Measurements from ENCODE around the gene SPG11. TPM values are rescaled to one million over a fixed set of nuclear protein-coding genes. Genes with fewer than 3 reads are reported as not detected.
"Not testable (repeated sequence)": the region's sequence is repeated elsewhere in the genome, so short reads cannot be mapped to it uniquely, and the experiment has no call there.

SPG11 gene
- total RNA-seq, 1 donor from 2014 or later = 67.3 TPM

- not testable (repeated sequence) for H3K9me3 ChIP-seq (ENCODE audit: control insufficient read depth in 3 of 3, low read length in 3 of 3); H3K4me3 ChIP-seq (ENCODE audit: low read length in 3 of 3); H3K27me3 ChIP-seq (ENCODE audit: control insufficient read depth in 3 of 3, insufficient read depth in 3 of 3, low read length in 3 of 3); H3K36me3 ChIP-seq (ENCODE audit: control insufficient read depth in 3 of 3, insufficient read depth in 3 of 3, low read length in 3 of 3); H3K4me1 ChIP-seq (ENCODE audit: control insufficient read depth in 3 of 3, insufficient read depth in 3 of 3, low read length in 3 of 3); H3K27ac ChIP-seq (ENCODE audit: low read depth, low read length); H3K9ac ChIP-seq (ENCODE audit: low read depth in 1 of 3, low read length in 3 of 3)
Observed at GRCh38 chr15:44700676-44701075, 37.2 kb upstream of the SPG11 start.

GRCh38 chr15:44698641-44699040, 35.2 kb upstream of the SPG11 start:
- no peaks in the 10 kb centered on the region for H3K9me3 ChIP-seq (ENCODE audit: control insufficient read depth in 3 of 3, low read length in 3 of 3)
- no peak overlapping the region for H3K27ac ChIP-seq (ENCODE audit: low read depth, low read length)
- no peaks in the 10 kb centered on the region for H3K27me3 ChIP-seq (ENCODE audit: control insufficient read depth in 3 of 3, insufficient read depth in 3 of 3, low read length in 3 of 3)
- no peaks in the 10 kb centered on the region for H3K4me1 ChIP-seq (ENCODE audit: control insufficient read depth in 3 of 3, insufficient read depth in 3 of 3, low read length in 3 of 3)
- H3K36me3 ChIP-seq (ENCODE audit: control insufficient read depth in 3 of 3, insufficient read depth in 3 of 3, low read length in 3 of 3) = no peaks in the 10 kb centered on the region
- H3K4me3 ChIP-seq (ENCODE audit: low read length in 3 of 3) = no peak overlapping the region
- H3K9ac ChIP-seq (ENCODE audit: low read depth in 1 of 3, low read length in 3 of 3) = no peak overlapping the region

GRCh38 chr15:44697014-44697413, 33.6 kb upstream of the SPG11 start:
- Histone ChIP-seq H3K27me3 (ENCODE audit: control insufficient read depth in 3 of 3, insufficient read depth in 3 of 3, low read length in 3 of 3) (no peaks in the 10 kb centered on the region), H3K9me3 (ENCODE audit: control insufficient read depth in 3 of 3, low read length in 3 of 3) (no peaks in the 10 kb centered on the region), H3K4me3 (ENCODE audit: low read length in 3 of 3) (no peak overlapping the region), H3K9ac (ENCODE audit: low read depth in 1 of 3, low read length in 3 of 3) (no peak overlapping the region), H3K36me3 (ENCODE audit: control insufficient read depth in 3 of 3, insufficient read depth in 3 of 3, low read length in 3 of 3) (no peaks in the 10 kb centered on the region), H3K4me1 (ENCODE audit: control insufficient read depth in 3 of 3, insufficient read depth in 3 of 3, low read length in 3 of 3) (no peaks in the 10 kb centered on the region), H3K27ac (ENCODE audit: low read depth, low read length) (no peak overlapping the region)

GRCh38 chr15:44695294-44695693, 31.8 kb upstream of the SPG11 start:
- no peaks in the 10 kb centered on the region for H3K9me3 ChIP-seq (ENCODE audit: control insufficient read depth in 3 of 3, low read length in 3 of 3)
- no peaks in the 10 kb centered on the region for H3K36me3 ChIP-seq (ENCODE audit: control insufficient read depth in 3 of 3, insufficient read depth in 3 of 3, low read length in 3 of 3)
- no peaks in the 10 kb centered on the region for H3K4me1 ChIP-seq (ENCODE audit: control insufficient read depth in 3 of 3, insufficient read depth in 3 of 3, low read length in 3 of 3)
- no peaks in the 10 kb centered on the region for H3K27me3 ChIP-seq (ENCODE audit: control insufficient read depth in 3 of 3, insufficient read depth in 3 of 3, low read length in 3 of 3)
- H3K9ac ChIP-seq (ENCODE audit: low read depth in 1 of 3, low read length in 3 of 3) = no peak overlapping the region
- H3K27ac ChIP-seq (ENCODE audit: low read depth, low read length) = no peak overlapping the region
- no peak overlapping the region for H3K4me3 ChIP-seq (ENCODE audit: low read length in 3 of 3)

GRCh38 chr15:44694416-44694815, 31.0 kb upstream of the SPG11 start:
- H3K4me3 ChIP-seq (ENCODE audit: low read length in 3 of 3) = no peak overlapping the region
- H3K27ac ChIP-seq (ENCODE audit: low read depth, low read length) = no peak overlapping the region
- no peak overlapping the region for H3K9ac ChIP-seq (ENCODE audit: low read depth in 1 of 3, low read length in 3 of 3)
- H3K36me3 ChIP-seq (ENCODE audit: control insufficient read depth in 3 of 3, insufficient read depth in 3 of 3, low read length in 3 of 3) = no peaks in the 10 kb centered on the region
- H3K4me1 ChIP-seq (ENCODE audit: control insufficient read depth in 3 of 3, insufficient read depth in 3 of 3, low read length in 3 of 3) = no peaks in the 10 kb centered on the region
- H3K9me3 ChIP-seq (ENCODE audit: control insufficient read depth in 3 of 3, low read length in 3 of 3) = no peaks in the 10 kb centered on the region
- no peaks in the 10 kb centered on the region for H3K27me3 ChIP-seq (ENCODE audit: control insufficient read depth in 3 of 3, insufficient read depth in 3 of 3, low read length in 3 of 3)

GRCh38 chr15:44692659-44693058, 29.2 kb upstream of the SPG11 start:
- H3K9me3 ChIP-seq (ENCODE audit: control insufficient read depth in 3 of 3, low read length in 3 of 3) = no peaks in the 10 kb centered on the region
- H3K36me3 ChIP-seq (ENCODE audit: control insufficient read depth in 3 of 3, insufficient read depth in 3 of 3, low read length in 3 of 3) = no peaks in the 10 kb centered on the region

GRCh38 chr15:44690245-44690644, 26.8 kb upstream of the SPG11 start:
- not testable (repeated sequence) for H3K27ac ChIP-seq (ENCODE audit: low read depth, low read length); H3K4me1 ChIP-seq (ENCODE audit: control insufficient read depth in 3 of 3, insufficient read depth in 3 of 3, low read length in 3 of 3); H3K4me3 ChIP-seq (ENCODE audit: low read length in 3 of 3); H3K9ac ChIP-seq (ENCODE audit: low read depth in 1 of 3, low read length in 3 of 3); H3K36me3 ChIP-seq (ENCODE audit: control insufficient read depth in 3 of 3, insufficient read depth in 3 of 3, low read length in 3 of 3); H3K27me3 ChIP-seq (ENCODE audit: control insufficient read depth in 3 of 3, insufficient read depth in 3 of 3, low read length in 3 of 3); H3K9me3 ChIP-seq (ENCODE audit: control insufficient read depth in 3 of 3, low read length in 3 of 3)

More at GRCh38 chr15:44692659-44693058, 29.2 kb upstream of the SPG11 start:
- Histone ChIP-seq H3K27ac (ENCODE audit: low read depth, low read length) (no peak overlapping the region), H3K4me1 (ENCODE audit: control insufficient read depth in 3 of 3, insufficient read depth in 3 of 3, low read length in 3 of 3) (no peaks in the 10 kb centered on the region), H3K4me3 (ENCODE audit: low read length in 3 of 3) (no peak overlapping the region), H3K27me3 (ENCODE audit: control insufficient read depth in 3 of 3, insufficient read depth in 3 of 3, low read length in 3 of 3) (no peaks in the 10 kb centered on the region), H3K9ac (ENCODE audit: low read depth in 1 of 3, low read length in 3 of 3) (no peak overlapping the region)

- H3K36me3 ChIP-seq (ENCODE audit: control insufficient read depth in 3 of 3, insufficient read depth in 3 of 3, low read length in 3 of 3); H3K4me1 ChIP-seq (ENCODE audit: control insufficient read depth in 3 of 3, insufficient read depth in 3 of 3, low read length in 3 of 3); H3K27me3 ChIP-seq (ENCODE audit: control insufficient read depth in 3 of 3, insufficient read depth in 3 of 3, low read length in 3 of 3); H3K27ac ChIP-seq (ENCODE audit: low read depth, low read length); H3K9ac ChIP-seq (ENCODE audit: low read depth in 1 of 3, low read length in 3 of 3); H3K9me3 ChIP-seq (ENCODE audit: control insufficient read depth in 3 of 3, low read length in 3 of 3); H3K4me3 ChIP-seq (ENCODE audit: low read length in 3 of 3): not testable (repeated sequence)
Observed at GRCh38 chr15:44689318-44689717, 25.9 kb upstream of the SPG11 start.

- H3K4me3 ChIP-seq (ENCODE audit: low read length in 3 of 3); H3K9ac ChIP-seq (ENCODE audit: low read depth in 1 of 3, low read length in 3 of 3); H3K36me3 ChIP-seq (ENCODE audit: control insufficient read depth in 3 of 3, insufficient read depth in 3 of 3, low read length in 3 of 3); H3K9me3 ChIP-seq (ENCODE audit: control insufficient read depth in 3 of 3, low read length in 3 of 3); H3K27me3 ChIP-seq (ENCODE audit: control insufficient read depth in 3 of 3, insufficient read depth in 3 of 3, low read length in 3 of 3); H3K27ac ChIP-seq (ENCODE audit: low read depth, low read length); H3K4me1 ChIP-seq (ENCODE audit: control insufficient read depth in 3 of 3, insufficient read depth in 3 of 3, low read length in 3 of 3): not testable (repeated sequence)
Observed at GRCh38 chr15:44682809-44683682, 19.6 kb upstream of the SPG11 start.

GRCh38 chr15:44682211-44682610, 18.7 kb upstream of the SPG11 start:
- no peaks in the 10 kb centered on the region for H3K9me3 ChIP-seq (ENCODE audit: control insufficient read depth in 3 of 3, low read length in 3 of 3)
- peaks cover 0 to 4% (median 3%) of the 10 kb centered on the region in 3 donors for H3K4me1 ChIP-seq (ENCODE audit: control insufficient read depth in 3 of 3, insufficient read depth in 3 of 3, low read length in 3 of 3)
- H3K27me3 ChIP-seq (ENCODE audit: control insufficient read depth in 3 of 3, insufficient read depth in 3 of 3, low read length in 3 of 3) = peaks cover 0 to 4% (median 3%) of the 10 kb centered on the region in 3 donors
- no peaks in the 10 kb centered on the region for H3K36me3 ChIP-seq (ENCODE audit: control insufficient read depth in 3 of 3, insufficient read depth in 3 of 3, low read length in 3 of 3)
- H3K4me3 ChIP-seq (ENCODE audit: low read length in 3 of 3) = no peak overlapping the region
- H3K27ac ChIP-seq (ENCODE audit: low read depth, low read length) = no peak overlapping the region
- H3K9ac ChIP-seq (ENCODE audit: low read depth in 1 of 3, low read length in 3 of 3) = no peak overlapping the region
